Right hindlimb (tissue), 1 donor: ENCODE results near the gene MORN5.

Source experiments
- DNase-seq: peaks from one replicate; pipeline ENCODE4 v3.0.0-alpha.2; 2018

MORN5 gene

GRCh38 chr9:122144836-122145591 lies 14.7 kb upstream of the MORN5 start:
- DNase-seq: no peak

DNA sequence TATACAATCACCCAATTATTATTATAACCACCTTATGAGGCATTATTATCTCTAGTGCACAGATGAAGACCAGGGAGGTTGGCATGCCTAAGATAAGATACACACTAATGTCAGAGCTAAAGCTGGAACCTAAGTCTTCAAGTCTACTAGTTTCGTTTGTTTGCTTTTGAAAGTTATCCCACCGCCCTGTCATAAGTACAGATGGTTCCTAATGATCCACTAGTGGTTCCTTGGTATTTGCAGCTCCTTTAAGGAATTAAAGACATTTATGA lies 14.2 kb upstream of the MORN5 start:
- no peak for DNase-seq

- DNase-seq: no peak
These were observed 8.4 kb upstream of the MORN5 start for GRCh38 chr9:122151267-122151828.

- no peak for DNase-seq
These were observed 3.9 kb upstream of the MORN5 start for GRCh38 chr9:122155796-122156195.

DNA sequence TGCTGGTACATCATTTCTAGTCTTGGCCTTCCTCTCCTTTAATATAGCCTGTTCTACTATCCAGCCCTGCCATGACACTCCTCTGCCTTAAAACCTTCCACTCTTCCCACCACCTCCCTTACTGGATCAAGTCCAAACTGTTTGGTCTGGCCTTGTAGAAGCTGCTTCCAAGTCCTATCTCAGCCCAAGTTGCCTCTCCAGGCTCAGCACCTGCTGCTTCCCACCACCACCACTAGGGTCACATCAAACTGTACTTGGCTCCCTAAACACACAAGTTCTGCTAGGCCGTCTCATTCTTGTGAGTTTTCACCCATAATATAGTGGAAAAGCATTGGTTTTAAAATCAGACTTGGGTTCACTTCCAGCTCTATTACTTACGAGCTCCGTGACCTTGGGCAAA lies 1.5 kb upstream of the MORN5 start:
- DNase-seq: no peak

DNA sequence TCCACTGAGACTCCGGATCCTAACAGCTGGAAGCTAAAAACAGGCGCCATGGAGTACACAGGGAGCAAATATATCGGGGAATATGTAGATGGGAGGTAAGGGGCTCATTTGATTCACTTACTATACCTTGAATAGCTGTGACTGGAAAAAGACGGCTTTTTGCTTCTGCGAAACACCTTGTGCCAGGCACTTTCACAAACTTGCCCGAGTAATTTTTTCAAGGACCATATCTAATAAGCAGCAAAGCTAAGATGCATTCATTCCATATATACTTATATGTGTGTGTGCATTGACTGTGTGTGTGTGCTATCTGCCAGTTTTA lies 178 bp downstream of the MORN5 start:
- DNase-seq: no peak

DNA sequence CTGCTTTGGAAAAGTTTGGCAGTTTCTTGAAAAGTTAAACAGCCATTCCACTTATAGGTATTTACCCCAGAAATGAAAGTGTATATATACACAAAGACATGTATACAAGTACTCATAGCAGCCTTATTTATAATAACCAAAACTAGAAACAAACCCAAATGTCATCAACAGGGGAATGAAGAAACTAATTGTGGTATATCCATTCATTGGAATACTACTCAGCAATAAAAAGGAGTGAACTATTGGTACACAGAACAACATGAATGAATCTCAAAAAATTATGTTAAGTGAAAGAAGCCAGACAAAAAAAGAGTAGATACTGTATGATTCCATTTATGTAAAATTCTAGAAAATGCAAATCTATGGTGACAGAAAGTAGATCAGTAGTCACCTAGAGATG lies 2.7 kb downstream of the MORN5 start:
- DNase-seq: no peak

DNA sequence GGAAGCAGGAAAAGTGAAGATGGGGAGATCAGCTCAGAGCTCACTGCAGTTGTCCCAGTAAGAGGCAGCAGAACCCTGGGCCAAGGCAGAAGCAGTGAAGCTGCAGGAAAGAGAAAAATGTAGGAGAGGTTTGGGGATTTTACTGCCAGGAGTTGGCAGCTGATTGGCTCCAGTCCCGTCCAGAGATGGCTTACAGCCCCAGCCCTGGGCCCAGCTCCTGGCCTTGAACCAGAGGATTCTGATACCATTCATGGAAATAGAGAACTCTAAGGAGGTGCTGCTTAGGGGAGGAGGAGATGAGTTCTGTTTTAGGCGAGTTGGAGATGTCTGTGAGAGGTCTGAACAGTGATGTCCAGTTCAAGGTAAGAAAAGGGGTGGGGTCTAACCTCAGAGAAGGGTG lies 4.6 kb downstream of the MORN5 start:
- DNase-seq: no peak

- DNase-seq: no peak
These were observed 8.6 kb downstream of the MORN5 start for GRCh38 chr9:122168356-122168755.

- DNase-seq: no peak
These were observed 12.4 kb downstream of the MORN5 start for GRCh38 chr9:122172131-122172530.

GRCh38 chr9:122173670-122174069 lies 14.0 kb downstream of the MORN5 start:
- no peak for DNase-seq

DNA sequence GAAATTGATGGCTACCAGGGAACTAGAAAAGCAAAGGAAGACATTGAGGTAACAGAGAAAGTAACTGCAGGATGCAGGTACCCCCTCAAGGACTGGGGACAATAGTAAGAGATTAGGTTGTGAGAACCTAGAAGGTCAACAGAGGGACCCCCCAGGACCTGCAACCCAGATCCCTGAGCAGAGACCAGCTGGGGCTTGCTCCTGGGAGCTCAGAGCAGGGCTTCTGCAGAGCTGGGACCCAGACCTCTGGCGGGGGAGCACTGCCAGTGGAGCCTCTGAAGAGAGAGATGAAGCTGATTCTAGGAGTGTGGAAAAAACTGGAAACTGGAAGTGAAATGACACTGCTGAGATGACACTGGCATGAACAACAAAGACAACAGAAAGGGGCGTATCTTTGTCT lies 17.2 kb downstream of the MORN5 start:
- DNase-seq: no peak

GRCh38 chr9:122179054-122179689 lies 19.5 kb downstream of the MORN5 start:
- DNase-seq: no peak

DNA sequence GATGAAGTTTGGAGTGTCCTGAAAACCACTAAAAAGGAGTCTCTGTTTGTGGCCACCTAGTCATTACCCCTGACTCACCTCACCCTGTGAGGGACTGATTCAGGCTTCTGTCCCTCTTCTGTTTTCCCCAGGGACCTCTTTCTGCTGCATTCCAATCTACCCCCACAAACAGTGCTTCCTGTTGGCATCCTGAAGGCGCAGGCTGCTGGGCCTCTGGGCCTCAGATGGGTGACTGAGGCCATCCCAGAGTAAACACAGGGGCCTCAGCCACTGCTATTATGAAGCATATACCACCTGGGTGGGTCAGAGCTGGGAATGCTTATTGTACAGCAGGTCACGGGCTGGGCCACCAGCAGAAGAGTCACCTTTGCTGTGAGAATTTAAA lies 20.0 kb downstream of the MORN5 start:
- no peak for DNase-seq

GRCh38 chr9:122180633-122181032 lies 20.9 kb downstream of the MORN5 start:
- no peak for DNase-seq

DNA sequence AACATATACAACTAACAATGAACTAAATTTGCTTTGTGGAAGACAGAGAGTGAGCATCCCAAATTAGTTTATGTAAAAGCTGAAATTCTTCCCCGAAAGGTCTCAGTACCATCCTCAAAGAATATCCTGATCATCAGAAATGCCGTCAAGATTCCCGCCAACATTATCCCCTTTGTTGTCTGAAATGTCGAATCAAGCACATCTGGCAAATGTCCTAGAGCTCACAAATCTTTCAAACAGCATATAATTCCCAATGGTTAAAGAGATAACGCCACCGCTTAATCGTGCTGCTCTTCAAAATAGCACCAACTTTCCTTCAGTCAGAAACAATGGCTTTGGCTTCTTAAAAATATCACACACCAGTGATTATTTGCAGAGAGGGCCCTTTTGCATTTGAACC lies 23.8 kb downstream of the MORN5 start:
- DNase-seq: no peak

GRCh38 chr9:122184551-122184950 lies 24.8 kb downstream of the MORN5 start:
- DNase-seq: no peak

- DNase-seq: no peak
These were observed 26.6 kb downstream of the MORN5 start for GRCh38 chr9:122186301-122186700.

- no peak for DNase-seq
These were observed 27.2 kb downstream of the MORN5 start for GRCh38 chr9:122186777-122187470.

DNA sequence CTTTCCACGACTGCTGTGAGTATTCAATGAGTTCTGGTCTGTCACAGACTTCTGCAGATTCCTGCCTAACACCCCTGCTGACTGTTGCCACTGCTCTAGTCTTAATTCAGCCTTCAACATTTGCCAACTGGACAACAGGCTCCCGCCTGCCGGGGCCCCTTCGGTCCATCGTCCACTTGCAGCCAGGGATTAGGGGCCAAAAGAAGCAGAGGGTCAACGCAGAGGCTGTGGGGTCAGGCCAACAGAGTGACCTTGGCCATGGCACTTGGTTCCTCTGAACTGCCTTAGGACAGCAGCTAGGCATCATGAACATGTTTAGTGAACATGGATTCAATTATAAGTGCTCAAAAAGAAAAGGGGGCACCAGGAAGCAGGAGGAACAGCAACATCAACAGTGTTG lies 28.7 kb downstream of the MORN5 start:
- no peak for DNase-seq

DNA sequence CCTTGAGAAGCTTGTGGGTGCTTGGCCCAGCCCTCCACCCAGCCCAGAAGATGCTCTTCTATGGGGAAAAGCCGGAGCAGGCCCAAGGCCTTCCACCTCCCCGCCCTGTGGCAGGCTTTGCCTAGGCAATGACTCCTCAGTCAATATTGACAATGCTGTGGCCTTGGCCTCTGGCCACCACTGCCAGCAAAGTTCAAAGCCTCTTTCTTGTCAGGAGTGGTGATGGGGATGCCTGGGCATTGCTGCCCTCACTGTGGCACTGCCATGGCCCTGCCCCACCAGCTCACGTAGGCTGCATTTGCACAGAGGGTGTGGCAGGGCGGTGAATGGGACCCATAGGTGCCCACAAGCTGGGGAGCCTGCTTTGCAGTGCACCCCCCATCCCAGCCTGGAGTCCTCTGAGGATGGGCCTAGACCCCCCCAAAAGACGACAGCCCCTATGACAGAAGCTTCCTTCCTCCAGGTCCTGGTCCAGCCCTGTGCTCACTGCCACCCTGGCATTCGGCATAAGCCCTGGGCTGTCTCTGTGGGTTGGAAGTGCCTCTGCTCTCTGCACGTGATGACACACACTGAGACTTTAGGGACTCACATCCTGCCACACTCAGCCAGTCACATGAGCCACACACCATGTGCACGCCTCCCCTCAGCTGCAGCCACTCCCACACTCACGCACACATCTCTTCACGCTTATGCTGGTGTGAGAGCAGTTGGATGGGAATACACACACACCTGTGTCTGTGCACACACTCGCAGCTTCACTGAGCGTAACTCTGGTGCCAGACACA lies 31.1 kb downstream of the MORN5 start:
- no peak for DNase-seq

DNA sequence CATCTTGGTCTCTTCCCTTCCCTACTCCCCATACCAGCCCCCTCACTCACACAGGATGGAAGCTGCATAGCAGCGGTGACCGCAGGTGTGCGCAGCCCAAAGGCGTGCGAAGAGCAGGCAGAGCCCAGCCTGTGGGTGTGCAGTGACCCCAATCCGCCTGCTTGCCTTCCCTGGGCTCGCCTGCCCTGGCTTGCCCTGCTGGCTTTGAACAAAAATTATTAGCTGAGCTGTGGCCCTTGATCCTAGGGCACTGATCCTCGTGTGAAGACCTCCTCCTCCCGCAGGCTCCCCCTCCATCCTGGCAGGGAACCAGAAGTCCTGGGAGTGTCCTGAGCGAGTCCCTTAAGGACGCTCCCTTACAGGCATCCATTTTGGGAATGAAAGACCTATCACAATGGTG lies 31.9 kb downstream of the MORN5 start:
- no peak for DNase-seq

DNA sequence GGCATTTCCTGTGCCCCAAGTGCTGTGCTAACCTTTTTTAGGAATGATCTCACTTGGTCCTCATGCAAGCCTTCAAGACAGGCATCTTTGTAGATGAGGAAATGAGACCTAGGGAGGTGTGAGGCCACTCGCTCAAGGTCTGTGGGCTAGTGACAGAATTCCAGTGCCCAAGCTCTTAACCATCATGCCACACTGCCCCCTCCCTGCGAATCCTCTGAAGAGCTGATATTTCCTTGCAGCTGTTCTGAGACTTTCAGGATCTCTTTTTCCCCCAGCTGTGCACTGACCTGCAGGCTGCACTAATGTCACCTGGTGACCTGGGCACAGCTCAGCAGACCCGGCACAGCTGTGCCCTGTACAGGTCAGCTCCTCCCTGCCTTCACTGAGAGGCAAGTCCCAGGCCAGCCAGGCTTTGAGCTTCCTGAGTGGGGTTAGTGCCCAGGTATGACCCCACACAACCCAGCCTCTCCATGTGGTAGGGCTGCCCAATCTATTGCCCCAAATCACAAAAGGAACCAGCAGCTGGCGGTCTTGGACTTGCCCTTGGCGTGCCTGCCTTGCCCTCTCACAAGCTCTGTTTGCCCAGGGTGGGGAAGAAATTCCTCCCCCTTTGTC lies 32.7 kb downstream of the MORN5 start:
- DNase-seq: no peak
